ENCODE measurements around the gene SKIC8.

The SKIC8 gene

DNA sequence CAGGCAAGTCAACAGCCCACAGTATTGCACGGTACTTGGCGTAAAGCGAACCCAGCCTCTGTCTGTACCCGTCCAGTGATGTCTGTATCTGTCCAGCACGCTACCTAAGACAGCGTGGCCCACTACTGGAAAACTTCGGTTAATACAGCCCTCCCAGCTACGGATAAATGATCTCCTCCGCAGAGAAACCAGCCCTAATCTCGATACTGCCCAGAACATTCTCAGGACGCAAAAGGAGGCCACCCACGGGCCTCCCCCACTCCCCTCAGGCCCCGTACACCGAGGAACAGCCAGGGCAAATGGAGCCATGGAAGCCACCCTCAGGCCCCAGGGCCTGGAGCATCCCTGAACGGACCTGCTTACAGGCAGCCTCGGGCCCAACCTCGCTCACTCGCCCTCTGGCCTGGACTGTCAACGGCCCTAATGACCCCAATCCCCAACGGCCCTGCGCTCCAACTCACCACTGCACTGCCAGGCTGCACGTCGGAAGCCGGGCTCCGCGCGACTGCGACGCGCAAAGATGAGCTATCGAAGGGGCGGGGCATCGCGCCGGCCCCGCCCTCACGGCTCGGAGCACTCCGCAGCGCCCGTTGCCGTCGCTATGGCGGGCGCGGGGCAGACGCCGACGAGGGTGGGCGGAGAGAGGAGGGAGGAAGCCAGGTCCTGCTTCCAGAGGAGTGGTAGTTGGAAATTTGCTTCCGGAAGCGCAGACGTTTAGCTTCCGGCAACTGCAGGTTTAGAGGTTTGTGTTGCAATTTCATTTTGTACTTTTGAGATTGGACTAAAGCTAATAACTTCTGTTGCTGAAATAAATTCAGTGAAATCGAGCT is at the start of gene SKIC8:
Gene SKIC8, minus strand, starts transcription at position 509 of the 830 bp plus-strand sequence. CDS start 3,923 bp downstream, outside the sequence.
- Mint-ChIP-seq H3K4me3 (peak within 1 kb of the TSS; percentile 97), H3K9me3 (no peaks in the 10 kb centered on the region), H3K27me3 (no peaks in the 10 kb centered on the region), H3K27ac (ENCODE audit: low read depth) (peak within 1 kb of the TSS; percentile 94), H3K36me3 (ENCODE audit: insufficient read depth) (peaks cover 13% of the 10 kb centered on the region), H3K4me1 (peaks cover 19% of the 10 kb centered on the region)
- ATAC-seq (replicated peaks; ENCODE audit: extremely low read depth, poor library complexity, severe bottlenecking) (peak; percentile 94), DNase-seq (ENCODE audit: low spot score in 2 of 2) (peak; percentile 77 to 84)

DNA sequence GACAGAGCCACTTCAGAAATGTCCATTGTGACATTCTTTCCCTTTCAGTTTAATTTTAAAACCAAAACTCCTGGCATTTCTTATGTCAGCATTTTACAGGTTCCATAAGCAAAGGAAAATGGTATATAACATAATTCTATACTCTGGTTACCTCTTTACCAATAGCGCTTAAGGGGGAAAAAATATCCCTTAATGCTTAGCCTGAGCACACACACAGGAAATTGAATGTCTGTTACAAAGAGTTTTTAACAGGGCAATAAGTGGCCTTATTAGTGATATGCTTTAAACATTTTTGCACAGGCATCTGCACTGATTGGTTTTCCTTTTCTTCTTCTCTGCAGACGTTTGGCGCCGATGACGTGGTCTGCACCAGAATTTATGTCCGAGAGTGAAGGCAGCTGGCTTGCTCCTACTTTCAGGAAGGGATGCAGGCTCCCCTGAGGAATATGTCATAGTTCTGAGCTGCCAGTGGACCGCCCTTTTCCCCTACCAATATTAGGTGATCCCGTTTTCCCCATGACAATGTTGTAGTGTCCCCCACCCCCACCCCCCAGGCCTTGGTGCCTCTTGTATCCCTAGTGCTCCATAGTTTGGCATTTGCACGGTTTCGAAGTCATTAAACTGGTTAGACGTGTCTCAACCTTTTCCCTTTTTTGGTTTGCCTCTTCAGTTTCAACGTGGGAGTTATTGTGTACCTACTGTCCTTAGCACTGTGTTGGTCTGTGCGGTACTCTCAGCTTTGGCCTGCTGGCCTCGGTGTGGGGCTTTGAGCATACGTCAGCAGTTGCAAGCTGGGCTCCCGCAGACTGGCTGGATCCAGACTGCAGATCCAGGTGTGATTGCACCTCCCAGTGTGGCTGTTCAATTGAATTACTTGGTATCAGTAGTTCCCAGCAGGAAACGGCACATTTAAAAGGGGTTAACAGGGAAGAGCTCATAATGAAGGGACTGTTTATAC is 48.5 kb upstream of the SKIC8 start:
- H3K36me3 Mint-ChIP-seq (ENCODE audit: insufficient read depth): no peaks in the 10 kb centered on the region
- no peak for ATAC-seq (replicated peaks; ENCODE audit: extremely low read depth, poor library complexity, severe bottlenecking)
- H3K9me3 Mint-ChIP-seq: no peaks in the 10 kb centered on the region
- DNase-seq (ENCODE audit: low spot score in 2 of 2): no peak
- no peak overlapping the region for H3K27ac Mint-ChIP-seq (ENCODE audit: low read depth)
- H3K4me3 Mint-ChIP-seq: no peak overlapping the region
- H3K4me1 Mint-ChIP-seq: peaks cover 8% of the 10 kb centered on the region
- peaks cover 23% of the 10 kb centered on the region for H3K27me3 Mint-ChIP-seq

DNA sequence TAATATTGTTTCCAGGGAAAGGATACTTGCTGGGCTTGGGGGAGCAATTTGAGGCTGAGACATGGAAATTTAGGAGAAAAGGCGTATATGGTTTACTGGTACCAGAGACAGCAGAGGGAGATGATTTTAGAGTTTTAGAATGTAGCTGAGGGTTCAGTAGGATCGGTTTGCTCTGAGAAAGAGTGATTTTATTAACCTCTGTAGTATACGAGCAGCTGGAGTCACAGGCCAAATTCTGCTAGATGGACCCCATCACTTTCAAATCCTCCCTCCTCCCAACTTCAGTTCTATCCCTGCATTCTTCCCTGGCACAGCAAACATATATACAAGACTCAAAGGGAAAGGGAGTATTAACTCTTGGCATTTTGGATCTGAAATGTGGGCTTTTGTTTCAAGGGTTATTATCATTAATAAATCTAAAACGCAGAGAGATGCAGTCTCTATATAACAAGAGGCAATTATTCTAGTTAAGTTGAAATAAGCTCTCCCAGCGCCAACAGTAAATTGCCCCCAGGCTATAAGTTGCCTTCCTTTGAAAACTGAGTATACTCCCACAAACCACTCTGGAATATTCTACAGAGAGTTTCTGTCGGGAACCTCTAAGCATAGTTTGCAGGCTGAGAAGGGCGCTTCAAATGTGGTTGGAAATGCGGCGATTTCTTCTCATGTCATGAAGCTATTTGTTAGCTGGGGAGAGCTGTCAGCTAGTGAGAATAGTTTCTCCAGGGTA is 46.2 kb upstream of the SKIC8 start:
- Mint-ChIP-seq H3K9me3 (no peaks in the 10 kb centered on the region), H3K27ac (ENCODE audit: low read depth) (no peak overlapping the region), H3K4me3 (no peak overlapping the region), H3K4me1 (no peaks in the 10 kb centered on the region), H3K27me3 (peaks cover 36% of the 10 kb centered on the region), H3K36me3 (ENCODE audit: insufficient read depth) (no peaks in the 10 kb centered on the region)
- DNase-seq (ENCODE audit: low spot score in 2 of 2) (no peak), ATAC-seq (replicated peaks; ENCODE audit: extremely low read depth, poor library complexity, severe bottlenecking) (no peak)

DNA sequence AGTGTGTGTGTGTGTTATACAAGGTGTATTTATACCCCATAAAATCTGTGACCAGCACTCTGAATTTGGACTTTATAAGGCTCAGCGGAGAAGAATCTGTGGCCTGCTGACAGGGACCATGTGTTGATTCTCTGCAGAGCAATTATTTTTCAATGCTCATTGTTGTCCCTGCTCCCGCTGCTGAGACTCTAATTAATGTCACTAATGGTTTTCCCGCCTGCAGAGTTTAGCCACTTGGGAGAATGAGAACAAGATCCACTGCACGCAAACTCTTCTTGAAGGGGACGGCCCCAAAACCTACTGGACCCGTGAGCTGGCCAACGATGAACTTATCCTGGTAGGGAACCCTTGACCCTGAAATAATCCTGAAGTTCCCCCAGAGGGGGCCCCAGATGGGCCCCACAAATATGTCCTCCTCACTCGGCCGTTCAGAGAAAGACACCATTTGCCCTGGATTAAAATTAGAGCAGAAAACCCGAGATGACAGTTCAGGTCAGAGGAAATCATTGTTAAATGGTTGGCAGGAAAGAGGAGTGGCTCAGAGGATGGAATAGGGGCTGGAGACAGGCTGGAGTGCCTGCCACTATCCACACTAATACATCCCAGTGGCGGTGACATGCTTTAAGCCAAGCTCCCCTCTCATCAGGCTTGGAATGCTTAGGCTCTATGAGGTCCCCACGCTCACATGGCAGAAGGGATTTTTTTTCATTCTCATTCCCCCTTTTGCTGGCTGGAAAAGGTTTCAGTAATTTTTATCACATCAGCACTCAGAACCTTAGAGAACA is 44.1 kb upstream of the SKIC8 start:
- H3K27me3 Mint-ChIP-seq: peaks cover 48% of the 10 kb centered on the region

DNA sequence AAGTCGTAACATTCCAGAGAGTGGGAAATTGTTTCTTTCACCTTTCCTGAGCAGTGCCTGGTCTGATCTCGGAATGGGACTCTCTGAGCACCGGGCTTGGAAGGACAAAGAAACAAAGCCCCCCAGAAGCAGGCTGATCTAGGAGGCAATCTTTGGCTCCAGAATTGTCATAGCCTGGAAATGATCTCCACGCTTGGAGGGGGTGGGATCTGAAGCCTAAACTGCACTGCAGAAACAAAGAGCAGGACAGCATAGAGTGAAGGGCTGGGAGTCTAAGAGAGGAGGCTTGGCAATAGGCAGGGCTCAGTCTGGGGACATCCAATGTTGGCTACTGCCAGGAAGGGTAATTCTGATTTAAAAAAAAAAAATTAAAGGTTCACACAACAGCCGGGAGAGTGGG is 42.6 kb upstream of the SKIC8 start:
- DNase-seq (ENCODE audit: low spot score in 2 of 2) (no peak), ATAC-seq (replicated peaks; ENCODE audit: extremely low read depth, poor library complexity, severe bottlenecking) (no peak)
- H3K27ac Mint-ChIP-seq (ENCODE audit: low read depth): no peak overlapping the region
- H3K36me3 Mint-ChIP-seq (ENCODE audit: insufficient read depth): no peaks in the 10 kb centered on the region
- H3K4me1 Mint-ChIP-seq: no peaks in the 10 kb centered on the region
- no peak overlapping the region for H3K4me3 Mint-ChIP-seq
- no peaks in the 10 kb centered on the region for H3K9me3 Mint-ChIP-seq
- H3K27me3 Mint-ChIP-seq: peaks cover 60% of the 10 kb centered on the region

More for the DNA sequence above, 44.1 kb upstream of the SKIC8 start:
- no peaks in the 10 kb centered on the region for H3K4me1 Mint-ChIP-seq
- H3K27ac Mint-ChIP-seq (ENCODE audit: low read depth): no peak overlapping the region
- DNase-seq (ENCODE audit: low spot score in 2 of 2) (no peak), ATAC-seq (replicated peaks; ENCODE audit: extremely low read depth, poor library complexity, severe bottlenecking) (no peak)
- no peak overlapping the region for H3K4me3 Mint-ChIP-seq
- no peaks in the 10 kb centered on the region for H3K36me3 Mint-ChIP-seq (ENCODE audit: insufficient read depth)
- no peaks in the 10 kb centered on the region for H3K9me3 Mint-ChIP-seq

DNA sequence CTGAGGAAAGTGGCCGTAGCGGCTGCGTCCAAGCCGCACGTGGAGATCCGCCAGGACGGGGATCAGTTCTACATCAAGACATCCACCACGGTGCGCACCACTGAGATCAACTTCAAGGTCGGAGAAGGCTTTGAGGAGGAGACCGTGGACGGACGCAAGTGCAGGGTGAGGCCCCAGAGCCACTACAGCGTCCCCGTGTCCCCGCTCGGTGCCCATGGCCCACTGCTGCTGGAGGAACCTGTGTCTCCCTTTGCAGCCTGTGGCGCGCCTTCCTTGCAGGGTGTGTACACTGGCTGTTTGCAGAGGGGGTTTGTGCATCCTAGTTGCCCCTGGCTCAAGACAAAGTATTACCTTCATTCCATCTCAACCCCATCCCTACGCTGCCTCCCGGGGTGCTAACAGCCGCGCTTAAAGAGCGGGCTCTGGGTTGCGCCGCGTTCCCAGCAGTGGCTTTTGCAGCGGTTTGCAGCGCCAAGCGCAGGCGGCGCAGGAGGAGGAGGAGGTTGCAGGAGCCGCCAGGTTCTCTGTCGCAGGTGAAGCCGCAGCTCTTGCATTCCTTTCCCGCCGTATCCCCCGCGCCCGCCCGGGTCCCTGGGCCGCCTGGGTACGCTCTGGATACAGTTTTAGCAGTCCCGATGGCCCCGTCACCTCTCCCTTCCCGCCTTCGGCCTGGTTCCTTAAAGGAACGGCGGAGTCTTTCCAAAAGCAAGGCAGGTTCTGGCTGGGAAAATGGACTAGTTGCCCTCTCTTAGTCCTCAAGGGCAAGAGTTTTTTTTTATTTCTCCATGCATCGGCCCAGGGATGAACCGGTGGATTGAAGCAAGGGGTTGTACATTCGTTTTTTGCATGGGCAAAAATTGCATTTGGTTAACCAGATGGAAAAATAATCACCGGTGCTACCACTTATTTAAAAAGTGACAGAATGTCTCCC is 41.9 kb upstream of the SKIC8 start:
- H3K27me3 Mint-ChIP-seq: peaks cover 60% of the 10 kb centered on the region

DNA sequence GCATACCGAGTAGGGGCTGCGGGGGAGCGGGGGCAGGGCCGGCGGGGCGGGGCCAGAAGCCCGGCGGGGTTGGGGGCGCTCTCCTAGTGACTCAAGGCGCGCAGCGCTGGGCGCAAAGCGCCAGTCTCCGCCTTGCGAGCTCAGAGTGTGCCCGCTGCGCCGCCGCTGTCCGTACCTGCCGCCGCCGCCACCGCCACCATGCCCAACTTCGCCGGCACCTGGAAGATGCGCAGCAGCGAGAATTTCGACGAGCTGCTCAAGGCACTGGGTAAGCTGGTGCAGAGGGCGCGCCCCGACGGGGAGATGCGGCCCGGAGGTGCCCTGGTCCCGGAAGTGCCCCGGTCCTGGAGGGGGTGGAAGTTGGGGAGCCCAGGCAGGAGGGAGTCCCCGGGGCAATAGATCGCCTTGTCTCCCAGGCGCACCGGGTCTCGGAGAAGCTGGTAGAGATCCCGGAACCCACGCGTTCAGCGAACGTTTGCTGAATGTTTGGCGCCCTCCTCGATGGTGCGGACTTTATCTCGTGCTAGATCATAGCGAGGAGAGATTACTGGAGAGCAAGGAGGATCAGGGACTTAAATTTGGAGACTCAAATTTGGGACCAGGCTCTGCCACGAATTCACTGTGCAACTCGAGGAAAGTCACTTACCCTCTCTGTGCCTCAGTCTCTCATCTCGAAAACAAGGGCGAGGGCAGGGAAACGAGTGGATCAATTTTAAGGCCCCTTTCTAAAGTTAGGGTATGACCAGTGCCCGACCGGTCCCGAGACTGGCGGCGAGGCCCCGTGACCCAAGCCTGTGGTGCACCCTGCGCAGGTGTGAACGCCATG is 41.0 kb upstream of the SKIC8 start, which contains the start of gene CRABP1:
Gene CRABP1, plus strand, starts transcription at position 123 of the 826 bp plus-strand sequence. Its CDS starts 76 bp downstream, at position 199.
- no peak within 1 kb of the TSS for H3K27ac Mint-ChIP-seq (ENCODE audit: low read depth)
- ATAC-seq (replicated peaks; ENCODE audit: extremely low read depth, poor library complexity, severe bottlenecking) (no peak), DNase-seq (ENCODE audit: low spot score in 2 of 2) (no peak)
- H3K4me1 Mint-ChIP-seq: no peaks in the 10 kb centered on the region
- no peak within 1 kb of the TSS for H3K4me3 Mint-ChIP-seq
- H3K9me3 Mint-ChIP-seq: no peaks in the 10 kb centered on the region
- no peaks in the 10 kb centered on the region for H3K36me3 Mint-ChIP-seq (ENCODE audit: insufficient read depth)
- H3K27me3 Mint-ChIP-seq: peaks cover 52% of the 10 kb centered on the region

More for the DNA sequence above, 41.9 kb upstream of the SKIC8 start:
- Mint-ChIP-seq H3K4me3 (no peak overlapping the region), H3K27ac (ENCODE audit: low read depth) (no peak overlapping the region), H3K9me3 (no peaks in the 10 kb centered on the region), H3K36me3 (ENCODE audit: insufficient read depth) (no peaks in the 10 kb centered on the region), H3K4me1 (no peaks in the 10 kb centered on the region)
- ATAC-seq (replicated peaks; ENCODE audit: extremely low read depth, poor library complexity, severe bottlenecking): no peak
- DNase-seq (ENCODE audit: low spot score in 2 of 2): no peak

DNA sequence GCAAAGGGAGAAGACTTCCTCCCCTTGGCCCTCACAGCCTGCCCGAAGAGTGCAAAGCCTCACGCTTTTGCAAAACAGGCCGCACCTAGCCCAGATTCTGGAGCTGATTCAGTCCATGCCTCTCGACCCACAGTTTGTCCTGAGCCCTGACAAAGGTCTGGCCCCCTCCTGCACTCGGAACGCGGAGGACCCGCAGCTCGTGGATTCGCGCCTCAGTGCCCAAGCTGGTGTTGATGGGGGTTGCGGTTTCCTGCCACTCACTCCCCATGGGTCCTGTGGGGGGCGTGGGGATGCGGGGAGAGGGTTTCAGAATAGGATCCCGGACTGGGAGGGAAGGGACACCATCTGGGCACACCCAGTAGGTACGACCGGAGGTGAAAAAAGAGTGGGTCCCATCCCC is 40.1 kb upstream of the SKIC8 start:
- H3K4me3 Mint-ChIP-seq: no peak overlapping the region
- H3K4me1 Mint-ChIP-seq: no peaks in the 10 kb centered on the region
- no peaks in the 10 kb centered on the region for H3K36me3 Mint-ChIP-seq (ENCODE audit: insufficient read depth)
- H3K9me3 Mint-ChIP-seq: no peaks in the 10 kb centered on the region
- H3K27ac Mint-ChIP-seq (ENCODE audit: low read depth): no peak overlapping the region
- DNase-seq (ENCODE audit: low spot score in 2 of 2) (no peak), ATAC-seq (replicated peaks; ENCODE audit: extremely low read depth, poor library complexity, severe bottlenecking) (no peak)
- H3K27me3 Mint-ChIP-seq: peaks cover 45% of the 10 kb centered on the region

DNA sequence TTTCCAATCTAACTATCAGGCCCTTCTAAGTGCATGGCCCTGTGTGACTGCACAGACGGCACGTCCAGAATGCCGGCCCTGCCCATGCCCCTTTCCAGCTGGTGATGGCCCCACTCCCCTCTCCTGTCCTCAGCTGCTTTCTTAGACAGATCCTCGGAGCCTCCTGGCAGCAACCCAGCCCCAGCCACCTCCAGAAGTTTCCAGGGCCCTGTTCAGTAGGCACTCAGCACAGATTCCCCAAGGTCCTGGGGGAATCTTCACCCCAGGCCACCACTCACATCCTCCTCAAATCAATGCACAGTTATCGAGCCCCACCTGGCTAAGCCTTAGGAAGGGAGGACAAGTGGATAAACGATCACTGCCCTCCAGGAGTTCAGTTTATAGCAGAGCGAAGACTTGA is 39.4 kb upstream of the SKIC8 start:
- Mint-ChIP-seq H3K27ac (ENCODE audit: low read depth) (no peak overlapping the region), H3K4me3 (no peak overlapping the region), H3K4me1 (no peaks in the 10 kb centered on the region), H3K9me3 (no peaks in the 10 kb centered on the region), H3K27me3 (peaks cover 45% of the 10 kb centered on the region), H3K36me3 (ENCODE audit: insufficient read depth) (no peaks in the 10 kb centered on the region)
- no peak for ATAC-seq (replicated peaks; ENCODE audit: extremely low read depth, poor library complexity, severe bottlenecking)
- DNase-seq (ENCODE audit: low spot score in 2 of 2): no peak

DNA sequence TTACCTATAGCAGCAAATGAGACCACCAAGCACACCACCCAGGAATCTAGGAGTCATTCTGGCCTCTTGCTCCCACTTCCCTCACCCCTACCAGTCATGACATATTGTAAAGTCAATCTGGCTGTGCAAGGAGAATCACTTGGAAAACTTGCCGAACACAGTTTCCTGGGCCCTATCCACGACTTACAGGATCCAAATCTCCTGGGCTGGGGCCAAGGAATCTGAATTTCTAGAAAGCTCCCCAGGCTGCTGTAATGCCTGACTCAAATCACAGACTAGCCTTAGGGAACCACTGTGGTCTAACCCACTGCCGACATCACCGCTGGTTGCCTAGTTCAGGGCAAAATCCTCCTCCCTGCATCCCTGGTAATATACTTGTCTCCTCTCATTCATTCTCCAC is 36.6 kb upstream of the SKIC8 start:
- DNase-seq (ENCODE audit: low spot score in 2 of 2): no peak
- Mint-ChIP-seq H3K4me1 (no peaks in the 10 kb centered on the region), H3K9me3 (no peaks in the 10 kb centered on the region), H3K27me3 (peaks cover 24% of the 10 kb centered on the region), H3K4me3 (no peak overlapping the region), H3K36me3 (ENCODE audit: insufficient read depth) (no peaks in the 10 kb centered on the region), H3K27ac (ENCODE audit: low read depth) (no peak overlapping the region)
- ATAC-seq (replicated peaks; ENCODE audit: extremely low read depth, poor library complexity, severe bottlenecking): no peak
